ENCODE results near the gene SCYL3.

DNA sequence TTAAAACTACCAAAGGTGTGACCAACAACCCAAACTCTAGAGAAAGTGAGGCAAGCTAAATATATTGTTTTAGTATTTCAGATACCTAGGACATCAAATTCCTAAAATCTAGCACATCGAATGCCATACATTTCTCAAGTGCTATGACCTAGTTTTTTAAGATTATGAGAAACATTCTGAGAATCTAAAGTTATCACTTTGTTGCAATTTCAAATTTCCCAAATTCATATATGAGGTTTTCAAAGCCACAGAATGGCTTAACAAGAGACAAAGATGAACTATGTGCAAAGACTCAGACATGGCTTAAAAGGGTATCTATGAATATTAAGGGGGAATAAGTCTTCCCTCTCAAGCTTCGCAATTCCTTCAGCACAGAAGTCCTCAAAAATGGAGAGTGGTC, 6.8 kb downstream of the SCYL3 start:
- TF ChIP-seq MIER3 (CRISPR knock-in tag; IDR thresholded peaks at IDR 0.05; ENCODE audit: borderline replicate concordance): no peak
- TF ChIP-seq, protein P1, sequence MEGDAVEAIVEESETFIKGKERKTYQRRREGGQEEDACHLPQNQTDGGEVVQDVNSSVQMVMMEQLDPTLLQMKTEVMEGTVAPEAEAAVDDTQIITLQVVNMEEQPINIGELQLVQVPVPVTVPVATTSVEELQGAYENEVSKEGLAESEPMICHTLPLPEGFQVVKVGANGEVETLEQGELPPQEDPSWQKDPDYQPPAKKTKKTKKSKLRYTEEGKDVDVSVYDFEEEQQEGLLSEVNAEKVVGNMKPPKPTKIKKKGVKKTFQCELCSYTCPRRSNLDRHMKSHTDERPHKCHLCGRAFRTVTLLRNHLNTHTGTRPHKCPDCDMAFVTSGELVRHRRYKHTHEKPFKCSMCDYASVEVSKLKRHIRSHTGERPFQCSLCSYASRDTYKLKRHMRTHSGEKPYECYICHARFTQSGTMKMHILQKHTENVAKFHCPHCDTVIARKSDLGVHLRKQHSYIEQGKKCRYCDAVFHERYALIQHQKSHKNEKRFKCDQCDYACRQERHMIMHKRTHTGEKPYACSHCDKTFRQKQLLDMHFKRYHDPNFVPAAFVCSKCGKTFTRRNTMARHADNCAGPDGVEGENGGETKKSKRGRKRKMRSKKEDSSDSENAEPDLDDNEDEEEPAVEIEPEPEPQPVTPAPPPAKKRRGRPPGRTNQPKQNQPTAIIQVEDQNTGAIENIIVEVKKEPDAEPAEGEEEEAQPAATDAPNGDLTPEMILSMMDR (CRISPR knock-in tag; IDR thresholded peaks at IDR 0.05): no peak
- TF ChIP-seq POLR2A (IDR thresholded peaks at IDR 0.05; ENCODE audit: insufficient read depth in 1 of 2, low read depth in 2 of 2, low read length in 2 of 2): no peak
- no peak for TF ChIP-seq JUN (CRISPR knock-in tag; IDR thresholded peaks at IDR 0.05)
- no peak for TF ChIP-seq CBFB (CRISPR knock-in tag; IDR thresholded peaks at IDR 0.05)
- TF ChIP-seq, protein P2, sequence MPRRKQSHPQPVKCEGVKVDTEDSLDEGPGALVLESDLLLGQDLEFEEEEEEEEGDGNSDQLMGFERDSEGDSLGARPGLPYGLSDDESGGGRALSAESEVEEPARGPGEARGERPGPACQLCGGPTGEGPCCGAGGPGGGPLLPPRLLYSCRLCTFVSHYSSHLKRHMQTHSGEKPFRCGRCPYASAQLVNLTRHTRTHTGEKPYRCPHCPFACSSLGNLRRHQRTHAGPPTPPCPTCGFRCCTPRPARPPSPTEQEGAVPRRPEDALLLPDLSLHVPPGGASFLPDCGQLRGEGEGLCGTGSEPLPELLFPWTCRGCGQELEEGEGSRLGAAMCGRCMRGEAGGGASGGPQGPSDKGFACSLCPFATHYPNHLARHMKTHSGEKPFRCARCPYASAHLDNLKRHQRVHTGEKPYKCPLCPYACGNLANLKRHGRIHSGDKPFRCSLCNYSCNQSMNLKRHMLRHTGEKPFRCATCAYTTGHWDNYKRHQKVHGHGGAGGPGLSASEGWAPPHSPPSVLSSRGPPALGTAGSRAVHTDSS (CRISPR knock-in tag; conservative IDR thresholded peaks at IDR 0.05): no peak
- TF ChIP-seq, protein P3, sequence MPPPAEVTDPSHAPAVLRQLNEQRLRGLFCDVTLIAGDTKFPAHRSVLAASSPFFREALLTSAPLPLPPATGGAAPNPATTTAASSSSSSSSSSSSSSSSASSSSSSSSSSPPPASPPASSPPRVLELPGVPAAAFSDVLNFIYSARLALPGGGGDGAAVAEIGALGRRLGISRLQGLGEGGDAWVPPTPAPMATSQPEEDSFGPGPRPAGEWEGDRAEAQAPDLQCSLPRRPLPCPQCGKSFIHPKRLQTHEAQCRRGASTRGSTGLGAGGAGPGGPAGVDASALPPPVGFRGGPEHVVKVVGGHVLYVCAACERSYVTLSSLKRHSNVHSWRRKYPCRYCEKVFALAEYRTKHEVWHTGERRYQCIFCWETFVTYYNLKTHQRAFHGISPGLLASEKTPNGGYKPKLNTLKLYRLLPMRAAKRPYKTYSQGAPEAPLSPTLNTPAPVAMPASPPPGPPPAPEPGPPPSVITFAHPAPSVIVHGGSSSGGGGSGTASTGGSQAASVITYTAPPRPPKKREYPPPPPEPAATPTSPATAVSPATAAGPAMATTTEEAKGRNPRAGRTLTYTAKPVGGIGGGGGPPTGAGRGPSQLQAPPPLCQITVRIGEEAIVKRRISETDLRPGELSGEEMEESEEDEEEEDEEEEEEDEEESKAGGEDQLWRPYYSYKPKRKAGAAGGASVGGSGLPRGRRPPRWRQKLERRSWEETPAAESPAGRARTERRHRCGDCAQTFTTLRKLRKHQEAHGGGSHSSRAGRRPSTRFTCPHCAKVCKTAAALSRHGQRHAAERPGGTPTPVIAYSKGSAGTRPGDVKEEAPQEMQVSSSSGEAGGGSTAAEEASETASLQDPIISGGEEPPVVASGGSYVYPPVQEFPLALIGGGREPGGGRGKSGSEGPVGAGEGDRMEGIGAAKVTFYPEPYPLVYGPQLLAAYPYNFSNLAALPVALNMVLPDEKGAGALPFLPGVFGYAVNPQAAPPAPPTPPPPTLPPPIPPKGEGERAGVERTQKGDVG (CRISPR knock-in tag; IDR thresholded peaks at IDR 0.05; ENCODE audit: borderline replicate concordance): no peak
- no peak for TF ChIP-seq ZNF256 (CRISPR knock-in tag; conservative IDR thresholded peaks at IDR 0.05)

All from HepG2 (cell line).